GM20000 (cell line): ENCODE data around the gene TP73.

ENCODE experiments used
- DNase-seq: peaks from one replicate; pipeline ENCODE4 v3.0.0; 2012; ENCODE audit warnings: low spot score
- TF ChIP-seq, protein P1 (sequence below): IDR thresholded peaks from 2 replicates; pipeline ENCODE4 v1.5.1; 2012; ENCODE audit warnings: mild to moderate bottlenecking, control low read depth; ENCODE audit errors: extremely low read depth, missing control alignments

The TP73 gene

DNA sequence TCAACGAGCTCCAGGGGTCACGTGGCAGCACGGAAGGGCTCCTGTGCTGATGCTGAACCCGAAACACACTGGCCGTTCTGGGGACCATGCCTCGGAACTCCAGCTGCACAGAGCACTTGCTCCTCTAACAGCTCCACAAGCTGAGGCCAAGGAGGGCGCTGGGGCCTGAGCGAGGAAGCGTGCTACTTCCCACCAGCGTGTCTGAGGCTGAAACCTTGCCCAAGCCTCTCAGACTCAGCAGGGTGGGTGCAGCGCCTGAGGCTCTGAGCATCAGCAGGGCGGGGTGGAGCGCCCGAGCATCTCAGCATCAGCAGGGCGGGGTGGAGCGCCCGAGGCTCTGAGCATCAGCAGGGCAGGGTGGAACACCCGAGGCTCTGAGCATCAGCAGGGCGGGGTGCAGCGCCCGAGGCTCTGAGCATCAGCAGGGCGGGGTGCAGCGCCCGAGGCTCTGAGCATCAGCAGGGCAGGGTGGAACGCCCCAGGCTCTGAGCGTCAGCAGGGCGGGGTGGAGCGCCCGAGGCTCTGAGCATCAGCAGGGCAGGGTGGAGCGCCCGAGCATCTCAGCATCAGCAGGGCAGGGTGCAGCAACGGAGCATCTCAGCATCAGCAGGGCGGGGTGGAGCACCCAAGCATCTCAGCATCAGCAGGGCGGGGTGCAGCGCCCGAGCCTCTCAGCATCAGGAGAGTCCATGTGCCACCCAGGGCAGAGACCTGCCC is 12.0 kb upstream of the TP73 start:
- TF ChIP-seq, protein P1, sequence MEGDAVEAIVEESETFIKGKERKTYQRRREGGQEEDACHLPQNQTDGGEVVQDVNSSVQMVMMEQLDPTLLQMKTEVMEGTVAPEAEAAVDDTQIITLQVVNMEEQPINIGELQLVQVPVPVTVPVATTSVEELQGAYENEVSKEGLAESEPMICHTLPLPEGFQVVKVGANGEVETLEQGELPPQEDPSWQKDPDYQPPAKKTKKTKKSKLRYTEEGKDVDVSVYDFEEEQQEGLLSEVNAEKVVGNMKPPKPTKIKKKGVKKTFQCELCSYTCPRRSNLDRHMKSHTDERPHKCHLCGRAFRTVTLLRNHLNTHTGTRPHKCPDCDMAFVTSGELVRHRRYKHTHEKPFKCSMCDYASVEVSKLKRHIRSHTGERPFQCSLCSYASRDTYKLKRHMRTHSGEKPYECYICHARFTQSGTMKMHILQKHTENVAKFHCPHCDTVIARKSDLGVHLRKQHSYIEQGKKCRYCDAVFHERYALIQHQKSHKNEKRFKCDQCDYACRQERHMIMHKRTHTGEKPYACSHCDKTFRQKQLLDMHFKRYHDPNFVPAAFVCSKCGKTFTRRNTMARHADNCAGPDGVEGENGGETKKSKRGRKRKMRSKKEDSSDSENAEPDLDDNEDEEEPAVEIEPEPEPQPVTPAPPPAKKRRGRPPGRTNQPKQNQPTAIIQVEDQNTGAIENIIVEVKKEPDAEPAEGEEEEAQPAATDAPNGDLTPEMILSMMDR = no peak
- DNase-seq = no peak

DNA sequence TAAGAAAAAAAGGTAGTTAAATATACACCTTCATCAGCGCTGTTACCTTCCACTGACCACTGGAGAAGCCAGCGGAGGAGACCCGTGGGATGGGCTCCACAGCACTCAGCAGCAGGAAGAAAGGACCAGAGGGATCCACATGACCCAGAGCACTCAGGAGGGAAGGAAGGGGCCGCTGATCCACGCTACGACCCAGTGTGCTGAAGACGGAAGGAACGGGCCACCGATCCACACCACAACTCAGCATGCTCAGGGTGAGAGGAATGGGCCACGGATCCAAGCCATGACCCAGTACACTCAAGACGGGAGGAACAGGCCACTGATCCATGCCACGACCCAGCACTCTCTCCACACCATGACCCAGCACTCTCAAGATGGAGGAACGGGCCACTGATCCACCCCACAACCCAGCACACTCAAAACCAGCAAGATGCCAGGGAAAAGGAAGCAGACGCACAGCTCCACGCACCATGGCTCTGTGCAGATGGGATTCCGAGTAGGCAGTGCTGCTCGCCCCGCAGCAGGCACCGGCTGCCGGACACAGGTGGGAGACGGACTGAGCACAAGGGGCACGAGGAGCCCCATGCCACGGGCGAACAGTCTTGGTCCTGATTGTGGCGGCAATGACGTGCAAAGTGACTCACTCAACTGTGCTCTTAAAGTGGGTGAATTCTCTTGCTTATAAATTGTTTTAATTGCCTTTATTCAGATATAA is 11.1 kb upstream of the TP73 start:
- DNase-seq = no peak

DNA sequence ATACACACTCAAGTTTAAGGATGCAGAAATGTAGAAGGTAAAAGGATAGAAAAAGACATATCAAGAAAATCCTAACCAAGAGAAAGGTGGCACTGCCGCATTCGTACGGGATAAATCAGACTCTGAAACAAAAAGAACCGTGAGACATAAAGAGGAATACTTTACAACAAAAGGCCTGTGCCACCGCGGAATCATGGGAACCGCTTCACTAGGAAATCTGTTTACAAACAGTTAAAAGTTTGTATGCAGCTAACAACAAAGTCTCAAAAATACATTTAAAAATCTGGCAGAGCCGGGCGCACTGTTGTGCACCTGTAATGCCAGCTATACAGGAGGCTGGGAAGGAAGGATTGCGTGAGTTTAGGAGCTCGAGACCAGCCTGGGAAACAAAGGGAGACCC is 10.5 kb upstream of the TP73 start:
- DNase-seq = no peak
- TF ChIP-seq, protein P1 = no peak

More for the DNA sequence above, 11.1 kb upstream of the TP73 start:
- TF ChIP-seq, protein P1 = no peak

DNA sequence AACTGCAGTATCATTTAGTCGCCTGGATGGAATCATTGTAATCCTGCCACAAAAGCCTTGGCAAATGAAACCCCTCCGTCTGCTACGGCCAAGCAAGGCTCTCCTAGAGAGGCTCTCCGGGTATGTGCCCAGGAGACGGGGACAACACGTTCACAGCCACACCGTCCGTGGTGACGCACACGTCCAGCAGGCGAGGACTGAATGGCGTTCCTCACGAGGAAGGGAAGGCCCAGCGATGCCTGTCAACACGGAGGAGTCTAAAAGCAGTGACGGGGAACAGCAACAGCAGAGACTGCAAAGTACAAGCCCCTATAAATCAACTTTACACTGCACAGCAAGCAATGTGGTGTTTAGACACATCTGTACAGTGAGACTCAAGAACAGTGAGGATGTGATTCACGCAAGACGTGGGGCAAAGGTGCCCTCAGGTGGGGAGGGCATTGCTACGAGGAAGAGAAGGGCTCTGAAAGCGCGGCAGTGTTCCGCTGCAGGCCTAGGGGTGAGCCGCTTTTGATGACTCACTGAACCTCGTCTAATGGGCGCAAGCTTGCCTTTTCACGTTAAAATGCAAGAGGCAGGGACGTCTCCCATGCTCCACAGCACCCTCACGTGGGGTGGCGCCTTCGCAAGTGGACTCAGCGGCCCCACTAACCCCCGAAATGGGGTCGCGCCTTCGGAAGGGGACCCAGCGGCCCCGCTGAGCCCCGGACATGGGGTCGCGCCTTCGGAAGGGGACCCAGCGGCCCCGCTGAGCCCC is 9.2 kb upstream of the TP73 start:
- TF ChIP-seq, protein P1 = no peak

DNA sequence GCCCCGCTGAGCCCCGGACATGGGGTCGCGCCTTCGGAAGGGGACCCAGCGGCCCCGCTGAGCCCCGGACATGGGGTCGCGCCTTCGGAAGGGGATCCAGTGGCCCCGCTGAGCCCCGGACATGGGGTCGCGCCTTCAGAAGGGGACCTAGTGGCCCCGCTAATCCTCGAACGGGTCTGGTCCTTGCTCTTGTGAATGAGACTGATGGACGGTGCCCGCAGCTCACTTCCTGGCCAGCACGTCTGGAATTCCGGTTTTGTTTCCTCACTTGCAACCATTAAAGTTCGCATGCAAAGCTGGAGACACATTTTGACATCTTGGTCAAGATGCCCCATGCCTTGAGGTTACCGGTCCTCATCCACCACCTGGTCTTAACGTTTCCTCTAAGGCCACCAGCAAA is 8.0 kb upstream of the TP73 start:
- TF ChIP-seq, protein P1 = no peak
- no peak for DNase-seq

More for the DNA sequence above, 9.2 kb upstream of the TP73 start:
- no peak for DNase-seq

DNA sequence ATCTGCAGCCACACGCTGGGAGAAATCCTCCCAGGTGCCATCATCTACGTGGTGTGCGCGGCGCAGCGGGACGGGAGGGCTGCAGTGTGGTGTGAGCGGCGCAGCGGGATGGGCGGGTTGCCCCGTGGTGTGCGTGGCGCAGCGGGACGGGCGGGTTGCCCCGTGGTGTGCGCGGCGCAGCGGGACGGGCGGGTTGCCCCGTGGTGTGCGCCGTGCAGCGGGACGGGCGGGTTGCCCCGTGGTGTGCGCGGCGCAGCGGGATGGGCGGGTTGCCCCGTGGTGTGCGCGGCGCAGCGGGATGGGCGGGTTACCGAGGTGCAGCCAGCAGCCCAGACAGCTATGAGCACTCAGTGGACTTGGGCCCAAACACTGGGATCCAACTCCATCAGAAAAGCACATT is 7.1 kb upstream of the TP73 start:
- DNase-seq = no peak
- TF ChIP-seq, protein P1 = no peak

DNA sequence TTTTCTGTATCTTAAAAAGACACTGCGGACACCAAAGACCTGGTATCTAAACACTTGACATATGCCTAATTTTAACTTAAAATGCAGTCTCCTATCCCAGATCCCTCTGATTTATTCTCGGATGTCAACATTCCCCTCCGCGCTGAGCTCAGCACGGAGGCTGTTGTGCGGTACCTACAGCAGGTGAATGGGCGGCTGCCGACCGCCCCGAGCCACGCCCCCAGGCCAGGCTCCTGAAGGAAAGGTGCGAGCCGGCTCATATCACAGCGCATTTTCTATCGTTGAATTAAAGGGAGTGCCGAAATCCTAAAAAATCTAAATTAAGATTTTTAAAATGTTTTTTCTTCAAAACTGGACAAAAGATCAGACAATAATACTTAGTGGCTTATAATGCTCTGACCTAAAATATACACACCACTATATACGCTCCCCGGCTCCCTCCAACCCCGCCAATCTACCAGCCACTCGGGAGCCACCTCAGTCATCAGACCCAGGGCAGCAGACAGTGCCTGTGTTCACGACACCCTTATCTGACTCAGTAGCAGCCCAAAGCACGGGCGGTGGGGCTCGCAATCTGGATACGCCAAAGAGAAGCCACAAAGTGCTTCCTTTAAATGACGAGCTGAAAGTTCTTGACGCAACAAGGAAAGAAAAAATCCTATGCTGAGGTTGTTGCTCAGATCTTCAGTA is 6.5 kb upstream of the TP73 start:
- no peak for DNase-seq
- TF ChIP-seq, protein P1 = no peak
